IPS-20b (cell line): Measurements from ENCODE around the gene STXBP5.
A peak's percentile ranks its signal among the peaks of the same experiment; 100 is the strongest.

ENCODE experiments used
- H3K27ac ChIP-seq: one replicate; pipeline ENCODE4 v1.5.1; 2013; ENCODE audit warnings: low read length
- H3K27me3 ChIP-seq: 2 replicates; pipeline ENCODE4 v1.6.1; 2013; ENCODE audit warnings: mild to moderate bottlenecking, low read length, inconsistent platforms; ENCODE audit not compliant: insufficient read depth
- H3K36me3 ChIP-seq: 2 replicates; pipeline ENCODE4 v1.6.1; 2013; ENCODE audit warnings: low read depth, mild to moderate bottlenecking, inconsistent platforms, low read length, moderate library complexity; ENCODE audit not compliant: insufficient read depth
- H3K4me1 ChIP-seq: 2 replicates; pipeline ENCODE4 v1.6.1; 2013; ENCODE audit warnings: mild to moderate bottlenecking, control low read depth, inconsistent platforms, low read length, moderate library complexity; ENCODE audit not compliant: insufficient read depth
- H3K4me3 ChIP-seq: 2 replicates; pipeline ENCODE4 v1.5.1; 2013; ENCODE audit warnings: mild to moderate bottlenecking, low read length, inconsistent platforms
- H3K9ac ChIP-seq: 2 replicates; pipeline ENCODE4 v1.6.1; 2013; ENCODE audit warnings: low read depth, mild to moderate bottlenecking, inconsistent platforms, low read length, moderate library complexity
- H3K9me3 ChIP-seq: 2 replicates; pipeline ENCODE4 v1.6.1; 2013; ENCODE audit warnings: mild to moderate bottlenecking, low read depth, low read length, inconsistent platforms; ENCODE audit not compliant: insufficient read depth

STXBP5 gene

DNA sequence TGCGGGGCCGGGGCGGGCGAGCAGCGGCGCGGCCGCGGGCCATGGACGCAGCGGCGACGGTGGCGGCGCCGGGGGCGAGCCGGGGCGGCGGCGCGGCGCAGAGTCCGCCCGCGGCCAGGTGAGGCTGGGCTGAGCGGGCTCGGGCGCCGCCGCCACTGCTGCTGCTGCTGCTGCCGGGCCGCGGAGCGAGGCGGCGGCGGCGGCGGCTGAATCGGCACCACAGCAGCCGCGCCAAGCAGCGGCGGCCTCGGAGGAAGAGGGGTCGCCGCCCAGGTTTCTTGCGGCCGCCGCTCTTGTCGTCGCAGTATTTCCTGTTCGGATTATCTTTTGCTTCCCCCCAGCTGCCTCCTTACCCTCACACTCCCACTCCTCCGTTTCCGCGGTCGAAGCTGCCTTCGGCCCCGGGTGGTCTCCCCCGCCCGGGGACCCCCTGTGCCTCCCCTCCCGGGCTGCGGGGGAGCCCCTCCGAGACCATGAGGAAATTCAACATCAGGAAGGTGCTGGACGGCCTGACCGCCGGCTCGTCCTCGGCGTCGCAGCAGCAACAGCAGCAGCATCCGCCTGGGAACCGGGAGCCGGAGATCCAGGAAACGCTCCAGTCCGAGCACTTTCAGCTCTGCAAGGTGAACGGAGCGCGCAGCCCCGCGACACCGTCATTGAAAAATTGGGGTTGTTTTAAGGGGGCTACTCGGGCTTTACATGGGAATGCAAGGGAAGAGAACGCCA, at the start of gene STXBP5:
Gene STXBP5, plus strand, starts transcription at position 358 of the 726 bp plus-strand sequence. Its CDS starts 116 bp downstream, at position 474.
- Histone ChIP-seq H3K27me3 (peaks cover 5% of the 10 kb centered on the region; the same call in 1 of the 2 replicates), H3K4me3 (peak within 1 kb of the TSS; percentile 90), H3K36me3 (no peaks in the 10 kb centered on the region), H3K4me1 (peaks cover 5% of the 10 kb centered on the region; the same call in 1 of the 2 replicates), H3K27ac (peak within 1 kb of the TSS; percentile 55), H3K9me3 (no peaks in the 10 kb centered on the region), H3K9ac (peak within 1 kb of the TSS; percentile 72; the same call in 1 of the 2 replicates)

DNA sequence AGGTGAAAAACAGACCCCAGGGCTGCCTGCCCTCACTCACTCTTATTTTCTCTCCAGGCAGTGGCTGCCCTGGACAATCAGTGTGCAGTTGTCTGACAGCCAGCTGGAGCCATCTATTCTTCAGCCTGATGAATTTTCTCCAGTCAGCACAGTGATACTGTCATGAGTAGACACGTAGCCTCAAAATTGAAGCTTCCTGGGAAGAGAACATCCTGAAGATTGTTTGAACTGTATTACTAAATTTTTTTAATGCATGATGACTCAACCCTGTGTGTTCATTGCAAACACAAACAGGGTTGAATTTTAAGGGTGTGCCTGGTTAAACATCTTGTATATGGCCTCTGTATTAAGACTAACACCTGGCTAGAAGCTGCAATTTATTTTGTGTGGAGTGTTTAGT, 49.8 kb upstream of the STXBP5 start:
- Histone ChIP-seq H3K36me3 (no peaks in the 10 kb centered on the region), H3K9me3 (no peaks in the 10 kb centered on the region), H3K9ac (no peak overlapping the region), H3K4me1 (no peaks in the 10 kb centered on the region), H3K4me3 (no peak overlapping the region), H3K27me3 (no peaks in the 10 kb centered on the region), H3K27ac (no peak overlapping the region)

DNA sequence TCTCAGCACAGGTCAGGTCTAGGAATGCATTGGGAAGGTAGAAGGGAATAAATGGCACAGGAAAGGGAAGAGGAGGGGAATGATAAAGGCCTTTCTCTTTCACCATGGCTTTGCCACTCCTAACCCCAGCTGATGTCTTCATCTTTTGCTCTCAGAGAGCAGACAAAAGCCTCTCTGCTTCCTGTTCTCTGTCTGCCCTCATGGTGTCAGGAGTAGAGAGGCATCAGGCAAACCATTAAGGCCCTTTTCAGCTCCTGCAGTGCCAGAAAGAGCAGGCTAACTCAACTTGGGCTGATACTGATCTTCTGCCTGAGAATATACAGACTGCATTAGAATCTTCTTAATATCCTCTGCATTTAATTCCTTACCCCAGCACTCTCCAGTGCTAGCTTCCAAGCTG, 48.0 kb upstream of the STXBP5 start:
- Histone ChIP-seq H3K9ac (no peak overlapping the region), H3K4me3 (no peak overlapping the region), H3K27ac (no peak overlapping the region)

DNA sequence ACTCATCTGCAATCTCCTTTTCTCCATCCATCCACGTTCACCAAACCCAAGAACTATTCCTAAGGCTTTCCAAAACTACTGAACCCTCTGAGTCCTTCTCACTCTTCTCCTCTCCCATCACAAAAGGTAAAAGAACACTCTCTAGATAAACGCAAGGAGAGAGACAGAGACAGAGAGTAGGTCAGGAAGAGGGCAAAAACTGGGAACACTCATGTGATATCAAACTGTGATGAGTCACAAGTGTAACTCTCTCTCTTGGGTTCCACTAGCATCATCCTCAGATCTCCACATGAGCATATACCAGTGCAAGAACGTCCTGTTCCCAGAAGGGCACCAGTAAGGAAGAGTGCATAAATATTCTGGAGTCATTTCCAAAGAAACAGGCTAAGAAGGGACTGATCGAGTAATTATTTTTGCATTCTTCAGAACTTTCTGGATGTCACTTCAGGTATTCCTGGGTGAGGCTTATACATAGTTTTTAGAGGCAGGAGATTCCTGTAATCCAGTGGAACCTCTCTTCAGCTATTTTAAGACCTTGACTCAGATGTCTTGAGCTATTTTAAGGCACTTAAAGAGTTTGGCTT, 47.3 kb upstream of the STXBP5 start:
- no peaks in the 10 kb centered on the region for H3K36me3 ChIP-seq
- no peaks in the 10 kb centered on the region for H3K9me3 ChIP-seq
- no peaks in the 10 kb centered on the region for H3K27me3 ChIP-seq
- H3K9ac ChIP-seq, result no peak overlapping the region
- no peak overlapping the region for H3K27ac ChIP-seq
- no peak overlapping the region for H3K4me3 ChIP-seq
- H3K4me1 ChIP-seq, result no peaks in the 10 kb centered on the region

More for the DNA sequence above, 48.0 kb upstream of the STXBP5 start:
- Histone ChIP-seq H3K4me1 (no peaks in the 10 kb centered on the region), H3K27me3 (no peaks in the 10 kb centered on the region), H3K9me3 (no peaks in the 10 kb centered on the region), H3K36me3 (no peaks in the 10 kb centered on the region)

DNA sequence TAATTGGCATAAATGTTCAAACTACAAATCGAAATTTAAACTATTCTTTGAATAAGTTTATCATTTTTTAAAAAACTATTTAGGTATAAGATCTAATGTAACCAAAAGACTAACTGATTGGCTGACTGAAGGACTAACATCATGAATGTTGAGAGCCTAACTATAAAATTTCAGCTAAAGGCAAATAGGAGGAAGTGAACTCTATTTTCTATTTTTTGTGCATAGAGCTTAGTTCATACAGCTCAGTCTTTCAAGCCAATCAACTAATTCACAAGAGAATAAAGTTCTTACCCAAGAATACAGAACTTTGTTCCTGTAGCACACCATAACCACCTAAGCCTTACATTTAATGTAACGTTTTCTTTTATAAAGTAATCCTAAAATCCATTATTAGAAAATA, 46.3 kb upstream of the STXBP5 start:
- H3K4me3 ChIP-seq, result no peak overlapping the region
- no peaks in the 10 kb centered on the region for H3K4me1 ChIP-seq
- no peak overlapping the region for H3K9ac ChIP-seq
- no peaks in the 10 kb centered on the region for H3K9me3 ChIP-seq
- H3K27ac ChIP-seq, result no peak overlapping the region
- H3K27me3 ChIP-seq, result no peaks in the 10 kb centered on the region
- H3K36me3 ChIP-seq, result no peaks in the 10 kb centered on the region

DNA sequence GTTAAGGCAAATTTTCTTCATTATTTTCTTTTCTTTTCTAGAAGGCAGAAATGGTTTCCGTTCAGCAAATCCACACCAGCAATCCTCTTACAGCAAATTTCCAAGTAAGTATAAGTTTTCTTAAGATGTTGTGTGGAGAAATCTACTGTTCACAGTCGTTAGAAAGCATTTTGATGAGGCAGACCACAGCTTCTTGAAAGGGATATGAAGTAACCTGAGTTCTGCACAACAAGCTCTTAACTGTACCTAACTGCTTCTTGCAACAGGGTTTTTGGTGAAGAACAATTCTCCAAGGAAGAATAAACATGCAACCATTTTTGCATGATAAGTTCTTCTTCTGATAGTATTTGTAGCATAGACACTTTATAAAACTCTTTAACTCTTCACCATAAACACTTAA, 45.3 kb upstream of the STXBP5 start:
- H3K9ac ChIP-seq, result no peak overlapping the region
- no peak overlapping the region for H3K27ac ChIP-seq
- H3K27me3 ChIP-seq, result no peaks in the 10 kb centered on the region
- no peaks in the 10 kb centered on the region for H3K9me3 ChIP-seq
- H3K4me3 ChIP-seq, result no peak overlapping the region
- no peaks in the 10 kb centered on the region for H3K36me3 ChIP-seq
- H3K4me1 ChIP-seq, result no peaks in the 10 kb centered on the region

DNA sequence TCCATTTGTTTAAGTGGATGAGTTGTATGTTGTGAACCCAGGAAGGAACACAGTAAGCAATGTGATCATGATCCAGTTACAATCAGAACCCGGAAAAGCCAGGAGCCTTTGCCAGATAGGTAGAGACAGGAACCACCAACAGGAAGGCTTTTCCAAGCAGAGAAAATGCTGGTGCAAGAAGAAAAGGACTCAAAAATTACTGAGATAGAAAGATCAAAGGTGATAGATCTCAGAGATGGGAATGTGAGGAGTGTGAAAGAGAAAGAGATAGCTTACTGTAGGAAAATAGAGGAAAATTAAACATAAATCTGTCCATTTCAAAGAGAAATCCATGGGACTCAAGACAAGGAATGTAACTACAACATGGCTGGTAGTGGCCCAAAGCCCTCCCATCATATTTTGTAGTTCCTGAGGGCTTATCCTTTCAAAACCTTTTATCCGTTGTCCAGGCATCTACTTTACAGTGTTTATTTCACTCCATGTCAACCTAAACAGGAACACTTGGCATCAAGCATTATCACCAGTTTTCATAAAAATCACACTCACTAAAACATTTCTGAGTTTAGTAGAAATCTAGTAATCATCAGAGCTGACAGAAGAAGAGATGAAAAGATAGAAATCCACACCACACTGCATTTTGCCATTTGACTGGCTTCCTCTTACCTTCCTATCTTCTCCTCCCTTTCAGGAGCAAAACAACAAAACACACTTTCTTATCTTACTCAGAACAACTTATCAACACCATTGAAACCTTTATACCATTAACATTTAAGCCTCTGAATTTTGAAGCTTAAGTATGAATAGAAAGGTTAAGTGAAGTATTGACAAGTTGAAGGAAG, 44.5 kb upstream of the STXBP5 start:
- no peak overlapping the region for H3K27ac ChIP-seq
- H3K36me3 ChIP-seq, result no peaks in the 10 kb centered on the region
- H3K4me3 ChIP-seq, result no peak overlapping the region
- H3K27me3 ChIP-seq, result no peaks in the 10 kb centered on the region
- no peaks in the 10 kb centered on the region for H3K9me3 ChIP-seq
- H3K9ac ChIP-seq, result no peak overlapping the region
- H3K4me1 ChIP-seq, result no peaks in the 10 kb centered on the region

DNA sequence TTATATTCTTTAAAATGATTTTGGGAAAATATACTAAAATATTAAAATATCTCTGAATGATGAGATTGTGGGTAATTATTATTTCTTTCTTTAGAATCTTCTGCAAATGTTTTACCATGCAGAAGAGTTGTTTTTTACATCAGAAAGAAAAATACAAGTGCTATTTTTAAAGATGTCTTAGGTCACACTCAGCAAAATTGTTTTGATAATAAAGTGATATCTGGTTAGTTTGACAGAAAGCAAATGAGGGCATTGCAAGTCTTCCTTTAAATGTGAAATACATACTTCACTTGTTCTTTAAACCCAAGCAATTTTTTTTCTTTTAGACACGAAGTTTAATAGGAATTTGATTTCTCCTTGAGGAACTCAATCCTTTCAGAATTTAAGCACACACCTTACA, 43.6 kb upstream of the STXBP5 start:
- no peaks in the 10 kb centered on the region for H3K27me3 ChIP-seq
- no peaks in the 10 kb centered on the region for H3K4me1 ChIP-seq
- H3K36me3 ChIP-seq, result no peaks in the 10 kb centered on the region

DNA sequence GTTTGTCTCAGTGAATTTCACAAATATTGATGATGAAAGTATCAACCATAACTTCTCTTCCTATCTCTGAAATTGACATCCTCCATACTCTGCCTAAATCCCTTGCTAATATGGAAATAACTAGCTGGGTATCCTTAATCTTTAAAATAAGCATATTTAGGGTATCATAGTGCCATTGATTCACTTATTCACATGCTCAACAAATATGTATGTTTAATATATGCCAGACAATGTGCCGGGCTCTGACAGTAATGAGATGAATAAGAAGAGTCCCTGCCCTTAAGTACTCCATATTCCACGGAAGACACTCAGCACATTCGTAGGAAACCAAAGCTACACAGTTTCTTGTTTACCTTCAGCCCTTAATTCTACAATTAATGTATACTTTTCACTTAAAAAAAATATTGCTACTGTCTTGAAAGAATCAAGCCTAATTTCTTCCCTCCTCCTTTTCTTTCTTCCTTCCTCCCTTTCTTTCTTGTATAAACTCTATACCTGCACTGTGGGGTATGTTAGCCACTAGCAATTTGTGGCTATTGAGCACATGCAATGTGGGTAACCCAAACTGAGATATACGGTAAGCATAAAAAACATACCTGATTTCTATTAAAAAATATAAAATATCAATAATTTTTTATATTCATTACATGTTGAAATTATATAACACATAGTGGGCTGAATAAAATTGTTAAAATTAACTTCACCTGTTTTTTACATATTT, 42.8 kb upstream of the STXBP5 start:
- Histone ChIP-seq H3K27ac (no peak overlapping the region), H3K9me3 (no peaks in the 10 kb centered on the region), H3K4me1 (no peaks in the 10 kb centered on the region), H3K36me3 (no peaks in the 10 kb centered on the region), H3K27me3 (no peaks in the 10 kb centered on the region), H3K9ac (no peak overlapping the region), H3K4me3 (no peak overlapping the region)

More for the DNA sequence above, 43.6 kb upstream of the STXBP5 start:
- no peak overlapping the region for H3K27ac ChIP-seq
- H3K4me3 ChIP-seq, result no peak overlapping the region
- no peaks in the 10 kb centered on the region for H3K9me3 ChIP-seq
- no peak overlapping the region for H3K9ac ChIP-seq

DNA sequence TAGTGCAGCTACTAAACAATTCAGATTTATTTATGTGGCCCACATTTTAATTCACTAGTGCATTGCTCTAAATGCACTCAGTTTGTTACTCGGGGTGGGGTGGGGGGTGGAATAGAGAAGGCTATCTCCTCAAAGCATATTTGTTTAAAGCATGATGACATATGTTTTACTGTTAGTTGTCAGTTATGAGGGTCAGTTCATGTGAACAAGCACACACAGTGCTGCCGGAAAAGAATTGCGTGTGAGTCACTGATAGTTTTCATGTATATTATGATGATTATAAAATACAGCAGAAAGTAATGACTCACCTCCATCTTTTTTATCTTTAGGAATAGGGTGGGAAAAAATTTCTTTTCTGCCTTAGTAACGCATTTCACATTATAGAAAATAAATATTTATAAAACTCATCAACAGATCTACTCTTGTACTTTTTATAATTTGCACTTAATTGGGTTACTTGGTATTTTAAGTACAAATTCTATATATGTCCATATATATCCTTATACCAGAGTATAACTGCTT, 42.2 kb upstream of the STXBP5 start:
- Histone ChIP-seq H3K27me3 (no peaks in the 10 kb centered on the region), H3K9ac (no peak overlapping the region)

DNA sequence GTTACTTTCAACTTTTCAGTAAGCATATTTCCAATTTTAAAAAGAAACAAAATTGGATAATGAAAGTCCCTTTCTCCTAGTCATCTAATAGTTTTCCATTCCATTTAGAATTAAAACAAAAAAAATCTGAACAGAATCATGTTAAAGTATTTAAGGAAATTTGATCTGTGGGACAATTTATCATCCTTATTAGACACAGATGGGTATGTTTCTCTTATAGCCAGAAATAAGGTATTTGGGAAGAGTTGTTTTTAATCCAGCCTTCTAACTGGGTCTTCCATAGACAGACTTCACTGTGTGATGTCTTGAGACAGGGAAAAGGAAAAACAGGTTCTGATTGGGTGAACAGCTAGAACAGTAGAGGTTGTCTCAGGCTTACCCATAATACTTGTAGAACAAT, 39.5 kb upstream of the STXBP5 start:
- H3K4me3 ChIP-seq, result no peak overlapping the region
- H3K9me3 ChIP-seq, result no peaks in the 10 kb centered on the region
- no peaks in the 10 kb centered on the region for H3K4me1 ChIP-seq
- no peak overlapping the region for H3K9ac ChIP-seq
- H3K27ac ChIP-seq, result no peak overlapping the region
- H3K27me3 ChIP-seq, result no peaks in the 10 kb centered on the region
- H3K36me3 ChIP-seq, result no peaks in the 10 kb centered on the region

More for the DNA sequence above, 42.2 kb upstream of the STXBP5 start:
- H3K9me3 ChIP-seq, result no peaks in the 10 kb centered on the region
- no peaks in the 10 kb centered on the region for H3K4me1 ChIP-seq
- H3K36me3 ChIP-seq, result no peaks in the 10 kb centered on the region
- H3K27ac ChIP-seq, result no peak overlapping the region
- H3K4me3 ChIP-seq, result no peak overlapping the region
